ENCODE data around the gene LRRIQ4. TPM values are rescaled to one million over a fixed set of nuclear protein-coding genes. Genes with fewer than 3 reads are reported as not detected.

LRRIQ4 gene
- total RNA-seq (2022; extraction: Qiagen RNA extraction), result not detected in 5 replicates

GRCh38 chr3:169812332-169813235 lies at the start of gene LRRIQ4, which contains the start of gene LRRC34:
Gene LRRIQ4, plus strand, starts transcription at chr3:169812870. Its CDS starts 9,052 bp downstream, at chr3:169821922.
Gene LRRC34, minus strand, starts transcription at chr3:169812904. Its CDS starts 356 bp downstream, at chr3:169812548.

GRCh38 chr3:169764882-169765612 lies 47.6 kb upstream of the LRRIQ4 start, which contains the start of gene TERC:
Gene TERC, minus strand, starts transcription at chr3:169765060.

DNA sequence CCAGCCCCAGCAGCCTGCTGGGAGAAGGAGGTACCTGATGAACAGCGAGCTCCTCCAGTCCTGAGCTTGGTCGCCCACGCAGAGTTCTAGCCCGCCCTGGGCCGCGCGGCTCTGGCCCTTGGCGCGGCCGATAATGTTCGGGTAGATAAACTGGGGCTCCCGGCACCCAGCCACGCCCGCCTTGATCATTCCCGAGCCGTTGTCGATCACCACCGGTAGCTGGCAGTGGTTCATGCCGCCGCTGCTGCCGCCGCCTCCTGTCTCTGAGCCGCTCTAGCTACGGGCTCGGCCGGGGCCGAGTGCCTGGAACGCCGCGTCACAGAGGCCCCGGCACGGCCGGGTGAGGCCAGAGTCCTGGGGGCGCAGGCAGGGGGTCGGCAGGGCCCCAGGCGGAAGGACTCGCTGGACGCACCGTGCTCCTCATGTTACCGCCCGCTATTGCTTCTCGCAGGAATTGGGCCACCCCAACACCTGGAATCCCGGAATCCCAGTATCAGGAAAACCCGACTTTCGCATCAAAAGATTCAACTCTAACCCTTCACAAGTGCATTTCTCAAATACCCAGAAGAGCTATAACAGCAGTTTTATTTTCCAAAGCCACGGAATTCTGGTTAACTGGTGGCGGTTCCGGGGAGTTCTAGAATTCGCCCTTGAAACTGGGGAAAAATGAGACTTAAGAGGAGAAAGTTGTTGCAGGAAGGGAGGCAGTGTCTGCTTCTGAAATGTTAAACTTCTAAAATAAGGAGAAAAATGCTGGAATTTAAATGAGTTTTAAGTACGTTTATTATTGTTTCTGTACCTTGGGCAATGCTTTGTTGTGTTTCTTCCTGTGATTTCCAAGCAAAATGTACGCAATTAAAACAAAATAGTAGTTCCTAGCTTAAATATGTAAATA lies 43.1 kb upstream of the LRRIQ4 start, which contains the start of gene ACTRT3:
ACTRT3 (minus strand) TSS at position 275 of the 895 bp plus-strand sequence; CDS start at position 234, 41 bp downstream.

DNA sequence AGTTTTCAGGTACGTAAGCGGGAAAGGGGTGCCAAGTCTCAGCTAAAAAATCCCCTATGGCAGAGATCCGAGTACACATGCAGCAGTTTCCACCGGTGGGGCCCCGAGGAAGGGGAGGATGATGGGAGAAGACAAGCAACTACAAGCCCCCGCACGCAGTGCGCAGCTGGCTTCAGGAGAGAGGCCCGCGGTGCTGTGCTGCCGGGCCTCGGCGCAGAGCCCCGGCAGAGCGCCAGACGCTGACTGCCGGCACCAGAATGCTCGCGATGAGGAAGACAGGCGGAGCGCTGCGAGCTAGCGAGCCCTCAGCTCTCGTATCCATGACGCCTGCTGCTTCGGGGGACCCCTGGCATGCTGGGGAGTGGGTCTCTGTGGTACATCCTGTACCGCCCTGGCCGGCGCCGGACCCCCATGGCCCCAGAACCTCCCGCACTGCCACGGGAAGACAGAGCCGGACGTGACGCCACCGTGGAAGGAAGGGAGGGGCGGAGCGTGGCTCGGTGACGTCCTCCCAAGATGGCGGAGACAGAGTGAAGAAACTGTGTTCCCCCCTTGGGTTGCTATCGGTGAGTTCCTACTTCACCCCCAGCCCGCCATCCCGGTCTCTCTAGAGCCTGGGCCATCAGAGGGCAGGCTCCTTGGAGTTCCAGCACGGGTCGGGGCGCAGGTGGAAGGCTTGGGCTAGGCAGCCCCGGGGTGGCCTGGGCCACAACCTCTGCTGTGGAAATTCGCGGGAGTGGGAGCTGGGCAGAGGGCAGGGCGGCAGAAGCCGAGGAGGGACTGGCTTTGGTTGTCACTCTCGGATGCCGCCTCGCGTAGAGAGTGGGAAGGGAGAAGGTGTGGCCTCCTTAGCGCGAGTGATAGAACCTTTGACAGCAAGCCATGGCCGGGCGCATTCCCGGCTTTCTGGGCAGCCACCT lies 39.5 kb upstream of the LRRIQ4 start, which contains the start of gene MYNN:
MYNN (plus strand) TSS at position 500 of the 920 bp plus-strand sequence. CDS start 900 bp downstream, outside the sequence.

DNA sequence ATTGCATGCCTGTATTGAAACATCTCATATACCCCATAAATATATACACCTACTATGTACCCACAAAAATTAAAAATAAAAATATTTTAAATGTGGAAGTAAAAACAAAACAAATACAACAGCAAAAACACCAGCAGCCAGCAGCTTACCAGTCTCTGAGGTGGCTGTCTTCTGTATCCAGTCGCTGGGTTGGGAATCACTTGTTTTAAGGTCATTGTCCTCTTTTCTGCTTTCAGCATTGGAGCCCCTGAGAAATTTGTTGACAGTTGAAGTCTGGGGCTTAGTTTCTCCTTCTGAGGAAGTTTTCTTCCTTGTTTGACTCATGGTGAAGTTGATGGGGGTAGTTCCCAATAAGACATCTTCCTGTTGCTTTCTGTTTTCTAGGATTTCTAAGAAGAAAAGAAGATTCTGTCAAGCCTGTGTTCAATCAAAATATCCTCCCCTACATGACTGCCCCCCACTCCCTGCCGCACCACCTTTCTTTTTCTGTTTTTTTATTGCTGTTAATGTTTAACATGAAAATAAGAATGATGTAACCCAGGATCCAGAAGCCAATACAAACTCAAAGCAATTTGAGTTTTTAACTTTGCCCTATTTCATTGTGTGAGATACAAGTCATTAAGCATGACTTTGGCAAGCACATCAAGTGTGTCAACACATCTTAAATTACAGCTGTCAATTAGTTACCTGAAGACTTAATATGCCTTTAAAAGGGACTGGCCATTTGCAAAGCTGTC lies 57.0 kb downstream of the LRRIQ4 start, which contains the start of gene LRRC31:
LRRC31 (minus strand) TSS at position 452 of the 737 bp plus-strand sequence; CDS start at position 324, 128 bp downstream.

Other genes starting within 250 kb of the LRRIQ4 start
- 0.05 TPM in 1 of 5 replicates, not detected in the others for gene MECOM, start 149.2 kb upstream of the LRRIQ4 start, total RNA-seq (2022; extraction: Qiagen RNA extraction)
- gene TERC, start 47.8 kb upstream of the LRRIQ4 start, total RNA-seq (2022; extraction: Qiagen RNA extraction), result 0.42 TPM in 1 of 5 replicates, not detected in the others
- 2.2 to 3.1 TPM (median 2.8 TPM) in 5 replicates for gene ACTRT3, start 43.3 kb upstream of the LRRIQ4 start, total RNA-seq (2022; extraction: Qiagen RNA extraction)
- 7.7 to 10.6 TPM (median 9.6 TPM) in 5 replicates for gene MYNN, start 39.5 kb upstream of the LRRIQ4 start, total RNA-seq (2022; extraction: Qiagen RNA extraction)
- not detected in 5 replicates for gene LRRC34, start within 50 bp of the LRRIQ4 start, total RNA-seq (2022; extraction: Qiagen RNA extraction)
- not detected in 5 replicates for gene LRRC31, start 57.1 kb downstream of the LRRIQ4 start, total RNA-seq (2022; extraction: Qiagen RNA extraction)
- not detected in 5 replicates for gene SAMD7, start 98.7 kb downstream of the LRRIQ4 start, total RNA-seq (2022; extraction: Qiagen RNA extraction)
- gene SEC62, start 153.9 kb downstream of the LRRIQ4 start, total RNA-seq (2022; extraction: Qiagen RNA extraction), result 78.3 to 130 TPM (median 88.5 TPM) in 5 replicates
- 1.6 to 2.0 TPM (median 1.9 TPM) in 5 replicates for gene GPR160, start 225.1 kb downstream of the LRRIQ4 start, total RNA-seq (2022; extraction: Qiagen RNA extraction)